ENCODE measurements around the gene ANKEF1. TPM values are rescaled to one million over a fixed set of nuclear protein-coding genes. Genes with fewer than 3 reads are reported as not detected.

ANKEF1 gene
- total and polyA plus RNA-seq, 4 donors, result 2.0 to 8.4 (median 5.6) TPM

- Histone ChIP-seq H3K27me3 (ENCODE audit: control insufficient read depth in 3 of 3, insufficient read depth in 3 of 3, low read length in 2 of 3) (no peaks in the 10 kb centered on the region), H3K4me3 (no peak overlapping the region), H3K9ac (ENCODE audit: insufficient read depth in 1 of 2, low read length in 2 of 2) (no peak overlapping the region), H3K27ac (ENCODE audit: low read depth in 1 of 2, low read length in 1 of 2) (no peak overlapping the region), H3K36me3 (ENCODE audit: control insufficient read depth in 4 of 4, insufficient read depth in 4 of 4, low read length in 4 of 4) (no peaks in the 10 kb centered on the region), H3K9me3 (ENCODE audit: control insufficient read depth in 4 of 4, insufficient read depth in 3 of 4, low read length in 3 of 4) (no peaks in the 10 kb centered on the region), H3K4me1 (ENCODE audit: control insufficient read depth in 5 of 5, insufficient read depth in 5 of 5, low read length in 5 of 5) (peaks cover 0 to 4% (median 0%) of the 10 kb centered on the region in 5 donors)
- DNase-seq, result no peak
- WGBS, 2 donors, result 94 to 96% methylated on average over 3 of the region's 3 CpGs
- TF ChIP-seq CTCF (IDR thresholded peaks at IDR 0.05; ENCODE audit: control extremely low read depth, extremely low read depth), result no peak
- ATAC-seq (ENCODE audit: insufficient read depth, low FRiP score), result no peak
Observed at GRCh38 chr20:10065154-10065833, 30.5 kb downstream of the ANKEF1 start.

- no peak for TF ChIP-seq CTCF (IDR thresholded peaks at IDR 0.05; ENCODE audit: control extremely low read depth, extremely low read depth)
- Histone ChIP-seq H3K9ac (ENCODE audit: insufficient read depth in 1 of 2, low read length in 2 of 2) (no peak overlapping the region), H3K36me3 (ENCODE audit: control insufficient read depth in 4 of 4, insufficient read depth in 4 of 4, low read length in 4 of 4) (no peaks in the 10 kb centered on the region), H3K27ac (ENCODE audit: low read depth in 1 of 2, low read length in 1 of 2) (no peak overlapping the region), H3K9me3 (ENCODE audit: control insufficient read depth in 4 of 4, insufficient read depth in 3 of 4, low read length in 3 of 4) (no peaks in the 10 kb centered on the region), H3K27me3 (ENCODE audit: control insufficient read depth in 3 of 3, insufficient read depth in 3 of 3, low read length in 2 of 3) (no peaks in the 10 kb centered on the region), H3K4me3 (no peak overlapping the region), H3K4me1 (ENCODE audit: control insufficient read depth in 5 of 5, insufficient read depth in 5 of 5, low read length in 5 of 5) (no peaks in the 10 kb centered on the region)
- 68 to 74% methylated on average over 2 of the region's 2 CpGs for whole genome bisulfite sequencing, 2 donors
- ATAC-seq (ENCODE audit: insufficient read depth, low FRiP score) (no peak), DNase-seq (no peak)
Observed at GRCh38 chr20:10067321-10067720, 32.5 kb downstream of the ANKEF1 start.

- 59 to 76% methylated on average over 2 of the region's 2 CpGs for WGBS, 2 donors
- no peak for DNase-seq
- peaks cover 0 to 8% (median 0%) of the 10 kb centered on the region in 5 donors for H3K4me1 ChIP-seq (ENCODE audit: control insufficient read depth in 5 of 5, insufficient read depth in 5 of 5, low read length in 5 of 5)
- peak; percentile 72 for ATAC-seq (ENCODE audit: insufficient read depth, low FRiP score)
- no peak overlapping the region for H3K27ac ChIP-seq (ENCODE audit: low read depth in 1 of 2, low read length in 1 of 2)
- no peak overlapping the region for H3K4me3 ChIP-seq
- no peak for TF ChIP-seq CTCF (IDR thresholded peaks at IDR 0.05; ENCODE audit: control extremely low read depth, extremely low read depth)
- peaks cover 0 to 4% (median 0%) of the 10 kb centered on the region in 4 donors for H3K9me3 ChIP-seq (ENCODE audit: control insufficient read depth in 4 of 4, insufficient read depth in 3 of 4, low read length in 3 of 4)
- no peak overlapping the region for H3K9ac ChIP-seq (ENCODE audit: insufficient read depth in 1 of 2, low read length in 2 of 2)
- H3K27me3 ChIP-seq (ENCODE audit: control insufficient read depth in 3 of 3, insufficient read depth in 3 of 3, low read length in 2 of 3), result no peaks in the 10 kb centered on the region
- H3K36me3 ChIP-seq (ENCODE audit: control insufficient read depth in 4 of 4, insufficient read depth in 4 of 4, low read length in 4 of 4), result no peaks in the 10 kb centered on the region
Observed at GRCh38 chr20:10074513-10074912, 39.7 kb downstream of the ANKEF1 start.

- no peak for ATAC-seq (ENCODE audit: insufficient read depth, low FRiP score)
- no peak for DNase-seq
- no peak for TF ChIP-seq CTCF (IDR thresholded peaks at IDR 0.05; ENCODE audit: control extremely low read depth, extremely low read depth)
- H3K27me3 ChIP-seq (ENCODE audit: control insufficient read depth in 3 of 3, insufficient read depth in 3 of 3, low read length in 2 of 3), result no peaks in the 10 kb centered on the region
- H3K27ac ChIP-seq (ENCODE audit: low read depth in 1 of 2, low read length in 1 of 2), result no peak overlapping the region
- WGBS, 2 donors, result 71 to 82% methylated on average over 2 of the region's 2 CpGs
- no peaks in the 10 kb centered on the region for H3K36me3 ChIP-seq (ENCODE audit: control insufficient read depth in 4 of 4, insufficient read depth in 4 of 4, low read length in 4 of 4)
- peaks cover 0 to 4% (median 0%) of the 10 kb centered on the region in 4 donors for H3K9me3 ChIP-seq (ENCODE audit: control insufficient read depth in 4 of 4, insufficient read depth in 3 of 4, low read length in 3 of 4)
- no peak overlapping the region for H3K4me3 ChIP-seq
- no peak overlapping the region for H3K9ac ChIP-seq (ENCODE audit: insufficient read depth in 1 of 2, low read length in 2 of 2)
- peaks cover 0 to 15% (median 0%) of the 10 kb centered on the region in 5 donors for H3K4me1 ChIP-seq (ENCODE audit: control insufficient read depth in 5 of 5, insufficient read depth in 5 of 5, low read length in 5 of 5)
Observed at GRCh38 chr20:10075606-10076005, 40.8 kb downstream of the ANKEF1 start.
